GM20000 (cell line): ENCODE measurements around the gene HAUS5.

Experiments used
- DNase-seq: peaks from one replicate; pipeline ENCODE4 v3.0.0; 2012; ENCODE audit warnings: low spot score
- CTCF ChIP-seq: IDR thresholded peaks from 2 replicates; pipeline ENCODE4 v1.5.1; 2012; ENCODE audit warnings: mild to moderate bottlenecking, control low read depth; ENCODE audit errors: extremely low read depth, missing control alignments

The HAUS5 gene

GRCh38 chr19:35609851-35610353 lies 2.6 kb upstream of the HAUS5 start:
- DNase-seq, result peak; percentile 63
- no peak for TF ChIP-seq CTCF

GRCh38 chr19:35612224-35612558 lies 344 bp upstream of the HAUS5 start:
- TF ChIP-seq CTCF, result no peak
- DNase-seq, result no peak

DNA sequence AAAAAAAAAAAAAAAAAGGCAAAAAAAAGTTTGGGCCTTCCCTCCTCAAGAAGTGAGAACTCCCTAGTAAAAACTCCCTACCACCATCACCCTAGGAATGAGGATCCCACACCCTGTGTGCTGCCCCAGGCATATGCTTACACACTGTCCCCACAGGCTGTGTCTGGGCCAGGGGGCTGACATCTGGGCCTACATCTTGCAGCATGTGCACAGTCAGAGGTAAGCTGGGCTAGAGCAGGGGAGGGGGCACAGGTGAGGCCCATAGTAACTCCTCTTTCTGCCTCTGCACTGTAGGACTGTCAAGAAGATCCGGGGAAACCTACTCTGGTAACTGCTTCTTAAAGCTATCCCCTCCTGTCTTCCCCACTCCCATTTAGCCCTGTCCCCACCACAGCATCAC lies 1.0 kb downstream of the HAUS5 start:
- DNase-seq, result no peak
- no peak for TF ChIP-seq CTCF

GRCh38 chr19:35615036-35615435 lies 2.5 kb downstream of the HAUS5 start:
- no peak for TF ChIP-seq CTCF
- DNase-seq, result no peak

DNA sequence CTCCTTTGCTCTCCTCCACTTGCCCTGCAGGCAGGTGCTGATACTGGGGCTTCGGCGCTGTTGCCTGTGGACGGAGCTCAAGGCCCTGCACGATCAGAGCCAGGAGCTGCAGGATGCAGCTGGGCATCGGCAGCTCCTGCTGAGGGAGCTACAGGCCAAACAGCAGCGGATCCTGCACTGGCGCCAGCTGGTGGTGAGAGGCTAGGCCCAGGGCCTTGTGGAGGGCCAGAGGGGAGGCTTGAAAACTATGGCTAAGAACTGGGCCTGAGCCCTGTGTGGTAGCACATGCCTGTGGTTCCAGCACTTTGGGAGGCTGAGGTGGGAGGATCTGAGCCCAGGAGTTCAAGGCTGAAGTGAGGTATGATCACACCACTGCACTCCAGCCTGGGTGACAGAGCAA lies 6.3 kb downstream of the HAUS5 start:
- no peak for TF ChIP-seq CTCF
- no peak for DNase-seq

GRCh38 chr19:35619290-35619923 lies 6.9 kb downstream of the HAUS5 start:
- no peak for TF ChIP-seq CTCF
- no peak for DNase-seq

DNA sequence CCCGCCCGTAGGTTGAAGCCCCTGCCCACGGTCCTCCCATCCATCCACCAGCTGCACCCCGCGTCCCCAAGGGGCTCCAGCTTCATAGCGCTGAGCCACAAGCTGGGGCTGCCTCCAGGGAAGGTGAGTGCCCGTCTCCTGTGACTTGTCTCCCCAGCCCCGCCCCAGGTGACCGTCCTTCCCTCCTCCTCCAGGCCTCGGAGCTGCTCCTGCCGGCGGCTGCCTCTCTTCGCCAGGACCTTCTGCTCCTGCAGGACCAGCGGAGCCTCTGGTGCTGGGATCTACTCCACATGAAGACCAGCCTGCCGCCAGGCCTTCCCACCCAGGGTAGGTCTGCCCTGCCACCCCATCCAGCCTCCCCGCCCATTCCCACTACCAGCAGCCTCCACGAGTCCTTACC lies 7.5 kb downstream of the HAUS5 start:
- no peak for TF ChIP-seq CTCF
- no peak for DNase-seq
